Fibroblast of skin of right quadriceps (primary cell): ENCODE measurements around the gene KRT86.
A peak's percentile ranks its signal among the peaks of the same experiment; 100 is the strongest.
"Not testable (repeated sequence)": the region's sequence is repeated elsewhere in the genome, so short reads cannot be mapped to it uniquely, and the experiment has no call there.

ENCODE experiments used
- DNase-seq: peaks from one replicate; pipeline ENCODE4 v3.0.0-alpha.2; 2013

The KRT86 gene

DNA sequence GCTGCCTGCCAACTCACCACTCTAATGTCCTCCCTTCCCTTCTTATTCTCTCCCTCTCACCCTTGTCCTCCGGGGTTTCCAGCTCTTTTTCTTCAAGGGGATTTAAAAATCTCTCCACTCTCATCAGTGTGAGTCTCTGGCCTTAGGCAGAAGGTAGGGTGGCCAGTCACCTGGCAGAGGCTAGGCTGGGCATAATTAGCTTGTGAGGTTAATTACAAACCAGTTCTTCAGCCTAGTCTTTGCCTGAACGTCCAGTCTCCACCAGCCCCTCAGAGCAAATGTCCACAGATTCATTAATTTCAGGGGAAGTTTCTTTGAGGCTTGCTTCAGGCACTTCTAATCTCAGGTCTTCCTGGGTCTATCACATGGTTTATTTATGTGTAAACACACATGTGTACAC is 34.7 kb upstream of the KRT86 start:
- DNase-seq: no peak

DNA sequence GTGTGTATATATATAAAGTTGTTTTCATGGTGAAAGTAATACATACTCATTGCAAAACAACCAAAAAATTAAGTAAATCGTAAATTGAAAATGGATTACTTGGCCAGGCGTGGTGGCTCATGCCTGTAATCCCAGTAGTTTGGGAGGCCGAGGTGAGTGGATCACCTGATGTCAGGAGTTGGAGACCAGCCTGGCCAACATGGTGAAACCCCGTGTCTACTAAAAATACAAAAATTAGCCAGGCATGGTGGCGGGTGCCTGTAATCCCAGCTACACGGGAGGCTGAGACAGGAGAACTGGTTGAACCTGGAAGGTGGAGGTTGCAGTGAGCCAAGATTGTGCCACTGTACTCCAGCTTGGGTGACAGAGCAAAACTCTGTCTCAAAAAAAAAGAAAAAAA is 34.2 kb upstream of the KRT86 start:
- DNase-seq: not testable (repeated sequence)

DNA sequence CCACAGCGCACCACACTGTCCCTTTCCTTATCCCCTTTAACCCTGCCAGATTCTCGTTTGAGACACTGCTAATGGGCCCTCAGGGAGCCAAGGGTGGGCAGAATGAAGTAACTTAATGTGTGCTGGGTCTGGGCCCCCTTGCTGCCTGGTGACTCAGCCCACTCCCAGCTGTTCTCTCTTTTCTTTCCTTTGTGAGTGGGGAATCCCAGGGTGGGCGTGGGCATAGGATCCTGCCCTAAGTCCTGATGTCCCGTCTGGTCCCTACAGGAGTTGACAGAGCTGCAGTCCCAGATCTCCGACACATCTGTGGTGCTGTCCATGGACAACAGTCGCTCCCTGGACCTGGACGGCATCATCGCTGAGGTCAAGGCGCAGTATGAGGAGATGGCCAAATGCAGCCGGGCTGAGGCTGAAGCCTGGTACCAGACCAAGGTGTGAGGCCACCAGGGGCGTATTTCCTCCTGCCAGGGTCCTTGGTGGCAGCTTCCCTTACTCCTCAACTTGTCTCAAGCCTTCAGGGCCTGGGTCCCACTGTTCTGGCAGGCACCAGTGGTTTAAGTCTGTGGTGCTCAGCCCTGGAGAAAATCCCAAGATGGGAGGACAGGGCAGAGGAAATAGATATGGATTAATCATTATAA is 33.1 kb upstream of the KRT86 start:
- DNase-seq: no peak

DNA sequence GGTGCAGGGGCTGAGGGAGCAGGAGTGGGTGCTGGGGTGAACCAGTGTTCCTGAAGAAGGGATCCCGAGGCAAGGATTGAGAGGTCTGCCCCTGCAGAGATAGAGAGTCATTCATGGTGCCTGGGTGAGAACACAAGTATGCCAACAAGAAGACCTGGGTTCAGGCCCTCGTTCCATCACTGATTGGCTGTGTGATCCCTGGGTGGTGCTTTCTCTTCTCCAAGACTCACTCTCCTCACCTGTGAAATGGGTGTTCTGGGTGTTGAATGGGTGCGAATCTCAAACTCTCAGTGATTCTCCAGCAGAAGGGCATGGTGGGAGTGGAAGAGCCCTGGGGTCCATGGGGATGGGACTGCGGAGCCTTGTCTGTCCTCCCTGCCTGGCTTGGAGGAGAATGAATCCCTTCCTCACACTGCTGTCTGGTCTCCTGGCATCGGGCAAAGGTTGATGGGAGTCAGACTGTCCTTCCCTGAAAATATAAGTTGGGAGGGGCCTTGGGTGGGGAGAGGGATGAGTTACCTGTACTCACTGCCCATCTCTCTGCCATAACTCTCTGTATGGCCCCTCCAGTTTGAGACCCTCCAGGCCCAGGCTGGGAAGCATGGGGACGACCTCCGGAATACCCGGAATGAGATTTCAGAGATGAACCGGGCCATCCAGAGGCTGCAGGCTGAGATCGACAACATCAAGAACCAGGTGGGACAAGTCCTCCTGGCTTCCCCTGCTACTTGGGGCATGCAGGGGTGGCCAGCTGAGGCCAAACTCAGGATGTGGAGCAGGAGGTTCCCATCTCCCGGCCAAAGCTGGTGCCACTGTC is 31.8 kb upstream of the KRT86 start:
- DNase-seq: no peak

GRCh38 chr12:52243259-52243855 is 31.1 kb upstream of the KRT86 start:
- DNase-seq: no peak

DNA sequence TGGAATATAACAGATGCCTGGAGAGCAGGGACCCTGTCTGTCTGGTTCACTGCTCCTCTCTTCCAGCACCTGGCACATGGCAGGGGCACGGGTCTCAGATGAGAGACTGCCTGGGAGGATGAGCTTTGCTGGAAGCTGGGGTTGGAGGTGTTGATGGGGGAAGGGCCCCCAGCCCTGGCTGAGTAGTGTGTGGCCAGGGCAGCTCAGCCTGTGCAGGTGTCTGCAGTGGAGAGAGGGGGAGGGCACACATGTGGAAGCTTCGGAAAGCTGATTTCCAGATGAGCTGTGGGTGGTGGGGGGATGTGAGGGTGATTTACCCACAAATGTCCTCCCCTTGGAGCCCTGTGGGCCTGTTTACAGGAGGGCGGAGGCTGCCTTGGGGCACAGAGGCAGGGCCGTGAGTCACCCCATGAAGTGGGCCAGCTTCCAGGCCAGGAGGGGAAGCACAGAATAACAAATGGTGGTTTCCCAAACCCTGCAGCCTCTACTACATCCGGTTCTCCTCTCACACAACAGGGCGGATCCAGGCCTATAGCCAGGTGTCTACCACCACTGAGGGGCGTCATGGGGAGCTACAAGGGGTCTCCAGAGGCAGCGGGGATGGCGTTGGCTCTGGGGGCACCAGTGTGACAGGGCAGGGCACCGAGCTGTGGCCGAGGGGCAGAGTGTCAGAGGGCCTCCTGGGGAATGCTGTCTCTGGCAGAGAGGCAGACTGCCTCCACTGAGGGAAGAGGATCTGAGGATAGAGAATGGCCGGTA is 30.4 kb upstream of the KRT86 start:
- DNase-seq: peak; percentile 89

DNA sequence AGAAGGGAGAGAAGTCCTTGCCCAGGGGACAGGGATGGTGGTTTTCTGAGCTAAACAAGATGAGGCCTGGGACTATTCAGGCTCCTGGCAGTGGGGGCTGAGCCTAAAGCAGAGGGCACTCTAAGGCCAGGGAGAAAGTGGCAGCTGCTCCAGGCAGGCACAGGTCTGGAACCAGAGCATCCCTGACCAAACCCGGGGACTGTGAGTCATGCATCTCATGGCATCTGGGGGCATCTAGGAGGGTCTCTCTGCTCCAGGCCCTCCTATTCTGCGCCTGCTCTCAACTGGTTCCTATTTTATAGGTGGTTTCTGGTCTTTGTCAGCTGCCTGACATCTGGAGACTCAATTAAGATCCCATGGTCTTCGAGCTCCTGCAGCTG is 29.8 kb upstream of the KRT86 start:
- DNase-seq: no peak

DNA sequence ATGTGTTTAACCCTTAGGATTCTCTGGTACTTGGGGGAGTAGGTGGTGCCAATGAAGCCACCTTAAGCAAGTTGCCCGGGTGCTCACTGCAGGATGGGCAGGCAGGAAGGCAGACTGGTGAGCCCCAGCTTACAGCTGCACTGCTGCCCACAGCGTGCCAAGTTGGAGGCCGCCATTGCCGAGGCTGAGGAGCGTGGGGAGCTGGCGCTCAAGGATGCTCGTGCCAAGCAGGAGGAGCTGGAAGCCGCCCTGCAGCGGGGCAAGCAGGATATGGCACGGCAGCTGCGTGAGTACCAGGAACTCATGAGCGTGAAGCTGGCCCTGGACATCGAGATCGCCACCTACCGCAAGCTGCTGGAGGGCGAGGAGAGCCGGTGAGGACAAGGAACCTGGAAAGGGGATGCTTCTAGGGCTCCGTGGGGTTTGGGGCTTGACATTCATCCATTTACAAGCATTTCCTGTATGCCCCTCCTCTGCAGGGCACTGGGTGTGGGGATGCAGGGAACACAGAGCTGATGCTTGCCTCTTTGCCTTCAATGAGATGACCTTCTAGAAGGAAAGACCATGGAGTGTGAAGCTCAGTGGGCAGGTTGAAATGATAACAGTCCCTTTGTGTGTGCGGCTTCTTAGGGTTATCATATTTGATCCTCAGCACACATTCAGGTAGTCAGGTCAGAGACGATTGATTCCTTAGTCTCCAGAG is 29.0 kb upstream of the KRT86 start:
- DNase-seq: no peak

GRCh38 chr12:52245962-52246569 is 28.4 kb upstream of the KRT86 start:
- no peak for DNase-seq

- no peak for DNase-seq
Measured at GRCh38 chr12:52246720-52247621, 27.5 kb upstream of the KRT86 start.

DNA sequence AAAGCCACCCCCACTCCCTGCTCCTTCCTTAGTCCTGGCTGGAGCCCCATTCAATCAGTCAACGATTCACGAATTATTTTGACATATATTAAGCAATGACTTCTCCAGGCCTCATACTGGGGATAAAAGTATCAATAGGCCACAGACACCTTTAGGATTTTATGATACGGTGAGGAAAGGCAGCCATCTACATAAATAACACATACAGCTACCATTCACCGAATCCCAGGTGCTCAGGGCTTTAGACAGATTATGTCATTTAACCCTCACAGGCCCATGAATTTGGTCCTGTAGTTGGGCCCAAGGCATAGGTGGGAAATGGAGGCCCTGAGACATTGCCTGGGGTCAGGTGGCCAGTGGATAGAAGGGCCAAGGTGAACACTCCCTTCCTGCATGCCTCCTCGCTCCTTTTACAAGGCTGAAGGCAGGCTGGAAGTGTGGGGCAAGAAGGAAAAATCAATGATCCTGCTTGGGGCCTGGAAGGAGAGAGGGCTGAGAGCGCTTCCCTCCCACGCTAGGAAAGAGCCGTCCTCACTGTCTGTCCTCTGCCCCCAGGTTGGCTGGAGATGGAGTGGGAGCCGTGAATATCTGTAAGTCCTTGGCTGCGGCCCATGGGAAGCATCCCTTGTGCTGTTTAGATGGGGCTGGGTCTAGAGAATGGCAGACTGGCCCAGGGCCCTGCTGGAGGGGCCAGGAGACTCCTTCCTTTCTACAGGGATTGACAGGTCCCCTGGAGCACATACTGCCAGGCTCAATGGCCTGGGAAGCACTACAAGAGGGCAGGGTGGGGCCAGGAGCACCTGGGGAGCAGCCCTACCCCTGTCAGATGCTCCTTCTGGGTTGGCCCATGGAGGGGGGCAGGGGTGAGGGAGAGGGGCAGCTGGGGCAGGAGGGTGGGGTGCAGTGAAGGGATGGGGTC is 26.6 kb upstream of the KRT86 start:
- DNase-seq: no peak

GRCh38 chr12:52248541-52249461 is 25.6 kb upstream of the KRT86 start:
- no peak for DNase-seq

DNA sequence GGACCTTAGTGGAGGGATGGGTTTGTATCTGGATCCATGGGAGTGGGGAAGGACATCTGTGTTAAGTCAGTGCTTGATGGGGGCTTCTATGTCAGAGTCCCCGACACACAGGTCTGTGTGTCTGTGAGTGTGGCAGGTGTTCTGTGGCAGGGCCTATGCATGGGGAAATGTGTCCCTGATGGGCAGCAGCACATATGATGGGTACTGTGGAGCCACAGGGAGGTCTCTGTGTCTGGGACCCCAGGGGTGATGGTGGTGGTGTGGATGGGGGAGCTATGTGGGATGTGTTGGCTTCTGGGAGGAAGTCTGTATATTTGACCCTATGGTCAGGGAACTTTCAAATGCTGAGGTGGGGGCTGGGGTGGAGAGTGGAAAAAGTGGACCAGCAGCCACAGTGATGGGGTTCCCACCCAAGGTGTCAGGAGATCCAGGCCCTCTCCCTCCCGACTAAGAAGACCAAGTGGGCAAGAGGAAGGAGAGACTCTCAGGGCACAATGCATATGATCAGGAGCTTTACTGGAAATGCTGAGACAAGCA is 24.9 kb upstream of the KRT86 start:
- DNase-seq: no peak

DNA sequence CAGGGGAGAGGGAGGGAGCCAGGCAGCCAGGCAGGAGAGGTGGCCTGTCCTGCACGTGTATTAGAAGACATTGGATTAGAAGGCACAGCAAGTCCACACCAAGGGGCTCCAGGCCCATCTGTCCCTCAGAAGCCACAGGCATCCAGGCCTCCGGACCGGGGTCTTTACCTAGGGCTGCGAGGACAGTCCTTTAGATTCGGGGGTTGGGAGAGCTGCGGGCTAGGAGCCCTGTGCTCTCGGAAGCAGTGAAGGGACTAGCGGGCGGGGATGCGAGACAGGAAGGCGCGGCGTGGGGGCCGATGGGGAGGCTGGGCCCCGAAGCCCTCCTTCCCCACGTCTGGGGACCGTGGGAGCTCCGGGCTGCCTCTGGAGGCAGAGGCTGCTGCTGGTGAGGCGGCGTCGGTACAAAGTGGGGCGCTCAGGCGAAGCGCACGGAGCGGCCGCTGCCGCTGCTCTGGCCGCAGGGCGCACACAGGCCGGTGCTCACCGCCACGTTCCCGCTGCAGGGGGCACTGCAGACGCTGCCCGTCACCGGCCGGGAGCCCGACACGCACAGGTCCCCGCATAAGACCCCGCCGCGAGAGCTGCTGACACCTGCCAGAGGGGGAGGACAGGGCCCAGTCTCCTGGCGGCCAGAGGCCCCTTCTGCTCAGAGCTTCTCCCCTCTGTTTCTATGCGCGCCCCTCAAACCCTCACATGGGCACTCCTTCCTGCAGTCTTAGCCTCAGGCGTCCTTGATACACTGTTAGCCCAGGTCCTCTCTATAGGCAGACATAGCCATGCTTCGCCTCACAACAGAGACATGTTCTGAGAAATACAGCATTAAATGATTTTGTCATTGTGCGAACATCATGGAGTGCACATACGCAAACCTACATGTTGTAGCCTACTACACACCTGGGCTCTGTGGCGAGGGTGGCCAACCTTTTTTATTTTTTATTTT is 24.1 kb upstream of the KRT86 start:
- DNase-seq: no peak

GRCh38 chr12:52251367-52252051 is 22.9 kb upstream of the KRT86 start:
- no peak for DNase-seq

GRCh38 chr12:52252175-52252615 is 22.2 kb upstream of the KRT86 start:
- not testable (repeated sequence) for DNase-seq
